Lower leg skin (tissue), 4 donors: ENCODE results near the gene CAPN9. TPM values are rescaled to one million over a fixed set of nuclear protein-coding genes. Genes with fewer than 3 reads are reported as not detected.

Source experiments
- DNase-seq, 2 donors: peaks; one replicate each; pipeline ENCODE4 v3.0.0-alpha.2; 2019; ENCODE audit warnings: low spot score in 2 of 2
- H3K4me3 ChIP-seq: fragments of 200-600 bp; sonication (generic); 2 replicates; pipeline ENCODE4 v1.5.1; 2017; ENCODE audit warnings: mild to moderate bottlenecking, low read depth; ENCODE audit not compliant: poor library complexity, severe bottlenecking
- POLR2A ChIP-seq, 2 donors: fragments of 450-650 bp; IDR thresholded peaks; one replicate each; pipeline ENCODE4 v1.6.1; 2016 to 2017; ENCODE audit warnings: antibody characterized with exemption in 2 of 2, mild to moderate bottlenecking in 1 of 2, moderate library complexity in 1 of 2
- WGBS, 2 donors: methylation state at CpG; one replicate each; pipeline ENCODE4 v1.1.5; 2018; 5-methylcytosine and 5-hydroxymethylcytosine counted together
- intact Hi-C: fragments of 100-400 bp; cut with DNase I; formaldehyde crosslinking; loops from one replicate; pipeline ENCODE4 v1.15.0; 2023; ENCODE audit warnings: low total_unique reads
- total RNA-seq, 4 donors: library from RNA; depleted of rRNA; stranded (reverse); fragments of >200 nt; gene quantifications; one replicate each; pipeline ENCODE4 v1.1.0, GENCODE V29; 2016
- TF ChIP-seq, protein P1 (sequence below), 3 donors: fragments of 450-650 bp; IDR thresholded peaks; one replicate each; pipeline ENCODE4 v1.5.1; 2016; ENCODE audit warnings: antibody characterized with exemption in 3 of 3, mild to moderate bottlenecking in 3 of 3, moderate library complexity in 2 of 3

Gene CAPN9
- total RNA-seq, 4 donors from 2014 or later, result 0.11 to 1.1 (median 0.27) TPM

- no peak for DNase-seq
- TF ChIP-seq, protein P1, sequence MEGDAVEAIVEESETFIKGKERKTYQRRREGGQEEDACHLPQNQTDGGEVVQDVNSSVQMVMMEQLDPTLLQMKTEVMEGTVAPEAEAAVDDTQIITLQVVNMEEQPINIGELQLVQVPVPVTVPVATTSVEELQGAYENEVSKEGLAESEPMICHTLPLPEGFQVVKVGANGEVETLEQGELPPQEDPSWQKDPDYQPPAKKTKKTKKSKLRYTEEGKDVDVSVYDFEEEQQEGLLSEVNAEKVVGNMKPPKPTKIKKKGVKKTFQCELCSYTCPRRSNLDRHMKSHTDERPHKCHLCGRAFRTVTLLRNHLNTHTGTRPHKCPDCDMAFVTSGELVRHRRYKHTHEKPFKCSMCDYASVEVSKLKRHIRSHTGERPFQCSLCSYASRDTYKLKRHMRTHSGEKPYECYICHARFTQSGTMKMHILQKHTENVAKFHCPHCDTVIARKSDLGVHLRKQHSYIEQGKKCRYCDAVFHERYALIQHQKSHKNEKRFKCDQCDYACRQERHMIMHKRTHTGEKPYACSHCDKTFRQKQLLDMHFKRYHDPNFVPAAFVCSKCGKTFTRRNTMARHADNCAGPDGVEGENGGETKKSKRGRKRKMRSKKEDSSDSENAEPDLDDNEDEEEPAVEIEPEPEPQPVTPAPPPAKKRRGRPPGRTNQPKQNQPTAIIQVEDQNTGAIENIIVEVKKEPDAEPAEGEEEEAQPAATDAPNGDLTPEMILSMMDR (IDR thresholded peaks at IDR 0.05), result no peak
- TF ChIP-seq POLR2A (IDR thresholded peaks at IDR 0.05), result no peak
- H3K4me3 ChIP-seq, result no peak overlapping the region
- 87 to 89% methylated on average over 3 of the region's 3 CpGs for WGBS, 2 donors
- intact Hi-C loops, result no loop called here
These were observed 33.9 kb downstream of the CAPN9 start for GRCh38 chr1:230781131-230781530.

DNA sequence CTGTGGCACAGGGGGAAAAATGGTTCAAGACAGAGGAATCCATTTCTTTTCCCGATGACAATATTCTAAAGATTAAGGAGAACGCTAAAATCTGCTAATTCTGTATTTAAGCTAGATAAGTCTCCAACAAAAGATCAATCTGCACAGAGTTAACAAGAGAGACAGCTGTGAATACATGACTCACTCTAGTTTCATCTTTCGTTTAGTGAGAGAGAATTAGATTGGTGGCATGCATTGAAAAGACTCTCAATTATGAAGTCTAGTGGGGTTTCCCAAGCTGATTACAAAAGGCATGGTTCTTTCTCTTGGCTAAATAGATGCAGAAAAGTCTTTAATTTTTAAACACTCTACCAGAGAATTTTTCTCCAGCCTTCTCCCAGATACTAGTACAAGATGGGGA, 34.4 kb downstream of the CAPN9 start:
- TF ChIP-seq, protein P1 (IDR thresholded peaks at IDR 0.05), result no peak
- intact Hi-C loops, result no loop called here
- WGBS, 2 donors, result 67 to 68% methylated on average over 3 of the region's 3 CpGs
- DNase-seq, result no peak
- no peak overlapping the region for H3K4me3 ChIP-seq

GRCh38 chr1:230784163-230784562, 37.0 kb downstream of the CAPN9 start:
- WGBS, 2 donors, result 84% methylated on average over 2 of the region's 2 CpGs
- intact Hi-C loops, result no loop called here
- no peak for TF ChIP-seq POLR2A (IDR thresholded peaks at IDR 0.05)
- TF ChIP-seq, protein P1 (IDR thresholded peaks at IDR 0.05), result no peak
- peak in 1 of 2 donors; percentile 48 for DNase-seq
- H3K4me3 ChIP-seq, result no peak overlapping the region

- DNase-seq, result no peak
- intact Hi-C loops, result no loop called here
- WGBS, 2 donors, result 59 to 79% methylated on average over 2 of the region's 2 CpGs
- H3K4me3 ChIP-seq, result no peak overlapping the region
- TF ChIP-seq, protein P1 (IDR thresholded peaks at IDR 0.05), result no peak
- TF ChIP-seq POLR2A (IDR thresholded peaks at IDR 0.05), result no peak
These were observed 38.6 kb downstream of the CAPN9 start for GRCh38 chr1:230785636-230786384.

- TF ChIP-seq POLR2A (IDR thresholded peaks at IDR 0.05), result no peak
- TF ChIP-seq, protein P1 (IDR thresholded peaks at IDR 0.05), result no peak
- intact Hi-C loops, result no loop called here
- H3K4me3 ChIP-seq, result no peak overlapping the region
- WGBS, 2 donors, result 93% methylated on average over 3 of the region's 3 CpGs
- DNase-seq, result no peak
These were observed 39.2 kb downstream of the CAPN9 start for GRCh38 chr1:230786385-230786753.

DNA sequence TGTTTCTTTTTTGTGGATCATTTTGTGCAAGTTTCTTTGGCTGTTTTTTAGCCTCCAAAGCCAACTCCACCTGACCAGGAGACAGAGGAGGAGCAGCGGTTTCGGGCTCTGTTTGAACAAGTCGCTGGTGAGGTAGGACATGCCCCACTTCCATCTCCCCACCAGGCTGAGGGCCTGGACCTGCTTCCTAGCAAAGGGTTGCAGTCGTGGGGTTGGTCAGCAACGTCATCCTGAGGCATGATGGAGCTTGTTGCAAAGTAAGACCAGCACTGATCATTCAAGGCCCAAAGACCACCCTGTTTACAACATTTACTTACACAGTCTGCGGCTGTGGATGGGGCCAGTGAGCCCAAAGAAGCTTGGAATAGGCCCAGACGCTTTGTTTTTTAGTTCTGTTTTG, 40.3 kb downstream of the CAPN9 start:
- no peak overlapping the region for H3K4me3 ChIP-seq
- 83 to 86% methylated on average over 7 of the region's 7 CpGs for WGBS, 2 donors
- intact Hi-C loops, result no loop called here
- peak in 1 of 2 donors; percentile 50 for DNase-seq
- TF ChIP-seq, protein P1 (IDR thresholded peaks at IDR 0.05), result no peak
- no peak for TF ChIP-seq POLR2A (IDR thresholded peaks at IDR 0.05)
